IMR-90 (cell line): ENCODE measurements around the gene NCOA3. TPM values are rescaled to one million over a fixed set of nuclear protein-coding genes. Genes with fewer than 3 reads are reported as not detected.

Source experiments
- ATAC-seq: fragments of 200-7000 bp; cut with Tn5 transposase; 2 replicates; pipeline ENCODE4 v1.9.1; 2020; ENCODE audit warnings: low read depth, mild to moderate bottlenecking, moderate library complexity
- BruUV-seq: library from RNA; stranded (reverse); fragments of 400-500 nt; replicated peaks from 2 replicates; lab custom pipeline; 2021; lab: Mats Ljungman, UMichigan
- CTCF ChIA-PET: fragments of 300-600 bp; formaldehyde crosslinking; extraction: SDS; loops from one replicate; lab custom pipeline; 2021; ENCODE audit warnings: antibody characterized with exemption; lab: Yijun Ruan, JAX
- POLR2A ChIA-PET: fragments of 300-600 bp; sonication (Branson Sonifier 250); formaldehyde crosslinking; loops from one replicate; lab custom pipeline; 2022; ENCODE audit warnings: antibody characterized with exemption; ENCODE audit not compliant: unreplicated experiment; lab: Charles Lee
- DNase-seq: peaks from one replicate; pipeline ENCODE4 v3.0.0; 2013
- H2AFZ ChIP-seq: replicated peaks from 2 replicates; pipeline ENCODE3; 2013; ENCODE audit warnings: low read length, mild to moderate bottlenecking; ENCODE audit not compliant: poor library complexity
- H2AK5ac ChIP-seq: 2 replicates; pipeline ENCODE4 v1.6.1; 2013; ENCODE audit warnings: low read depth, low read length, inconsistent platforms
- H2AK9ac ChIP-seq: replicated peaks from 2 replicates; pipeline ENCODE3; 2013; ENCODE audit warnings: mild to moderate bottlenecking, low read depth, low read length, moderate library complexity; ENCODE audit not compliant: poor library complexity
- H2BK120ac ChIP-seq: 2 replicates; pipeline ENCODE4 v1.6.1; 2013; ENCODE audit warnings: low read depth, low read length, inconsistent platforms
- H2BK15ac ChIP-seq: 3 replicates; pipeline ENCODE4 v1.6.1; 2013; ENCODE audit warnings: low read depth, low read length, inconsistent platforms
- H2BK20ac ChIP-seq: 2 replicates; pipeline ENCODE4 v1.6.1; 2013; ENCODE audit warnings: low read depth, mild to moderate bottlenecking, inconsistent platforms, low read length, moderate library complexity
- H2BK5ac ChIP-seq: 2 replicates; pipeline ENCODE4 v1.6.1; 2013; ENCODE audit warnings: mild to moderate bottlenecking, low read depth, low read length, inconsistent platforms; ENCODE audit not compliant: poor library complexity, severe bottlenecking
- H3K14ac ChIP-seq: replicated peaks from 2 replicates; pipeline ENCODE4 v1.6.1; 2013; ENCODE audit warnings: low read depth, low read length, inconsistent platforms
- H3K18ac ChIP-seq: 2 replicates; pipeline ENCODE4 v1.6.1; 2013; ENCODE audit warnings: low read depth, low read length, control low read depth
- H3K23ac ChIP-seq: 2 replicates; pipeline ENCODE4 v1.6.1; 2013; ENCODE audit warnings: low read depth, low read length, inconsistent platforms
- H3K27ac ChIP-seq: 2 replicates; pipeline ENCODE4 v1.5.1; 2013; ENCODE audit warnings: mild to moderate bottlenecking, control low read depth, low read length; ENCODE audit not compliant: insufficient read depth
- H3K27me3 ChIP-seq: 2 replicates; pipeline ENCODE4 v1.6.1; 2013; ENCODE audit warnings: low read length; ENCODE audit not compliant: control insufficient read depth, insufficient read depth
- H3K36me3 ChIP-seq: 2 replicates; pipeline ENCODE4 v1.6.1; 2013; ENCODE audit warnings: low read length, mixed read lengths; ENCODE audit not compliant: control insufficient read depth, insufficient read depth
- H3K4ac ChIP-seq: 2 replicates; pipeline ENCODE4 v1.6.1; 2013; ENCODE audit warnings: low read depth, low read length, inconsistent platforms
- H3K4me1 ChIP-seq: 2 replicates; pipeline ENCODE4 v1.6.1; 2013; ENCODE audit warnings: low read length, mixed read lengths; ENCODE audit not compliant: control insufficient read depth, insufficient read depth
- H3K4me2 ChIP-seq: 2 replicates; pipeline ENCODE4 v1.6.1; 2013; ENCODE audit warnings: low read depth, mild to moderate bottlenecking, control low read depth, low read length, moderate library complexity
- H3K4me3 ChIP-seq: 2 replicates; pipeline ENCODE4 v1.5.1; 2013; ENCODE audit warnings: low read depth, mild to moderate bottlenecking, control low read depth, low read length, moderate library complexity; ENCODE audit not compliant: insufficient read depth
- H3K56ac ChIP-seq: 2 replicates; pipeline ENCODE4 v1.6.1; 2013; ENCODE audit warnings: low read length, inconsistent platforms; ENCODE audit not compliant: insufficient read depth; ENCODE audit errors: extremely low read depth
- H3K79me1 ChIP-seq, 2 experiments: 2 replicates each; pipeline ENCODE4 v1.6.1; 2013; ENCODE audit warnings: low read length in 2 of 2, inconsistent platforms in 1 of 2, low read depth in 1 of 2
- H3K9ac ChIP-seq: 2 replicates; pipeline ENCODE4 v1.6.1; 2013; ENCODE audit warnings: low read depth, low read length, control low read depth
- H3K9me1 ChIP-seq: 2 replicates; pipeline ENCODE4 v1.6.1; 2013; ENCODE audit warnings: low read length, inconsistent platforms; ENCODE audit not compliant: insufficient read depth
- H3K9me3 ChIP-seq: 2 replicates; pipeline ENCODE4 v1.6.1; 2013; ENCODE audit warnings: low read length; ENCODE audit not compliant: control insufficient read depth, insufficient read depth
- H4K20me1 ChIP-seq: 2 replicates; pipeline ENCODE4 v1.6.1; 2013; ENCODE audit warnings: low read length, inconsistent platforms; ENCODE audit not compliant: insufficient read depth
- H4K5ac ChIP-seq: 2 replicates; pipeline ENCODE4 v1.6.1; 2013; ENCODE audit warnings: mild to moderate bottlenecking, low read depth, low read length, control low read depth
- H4K8ac ChIP-seq, 2 experiments: 2 replicates each; pipeline ENCODE4 v1.6.1; 2013; ENCODE audit warnings: low read depth in 2 of 2, low read length in 2 of 2, control low read depth in 1 of 2, inconsistent platforms in 1 of 2
- H4K91ac ChIP-seq: 2 replicates; pipeline ENCODE4 v1.6.1; 2013; ENCODE audit warnings: low read depth, low read length, inconsistent platforms; ENCODE audit not compliant: insufficient read depth
- BHLHE40 ChIP-seq: fragments of 150-350 bp; IDR thresholded peaks from 2 replicates; pipeline ENCODE4 v1.6.1; 2016; ENCODE audit warnings: mild to moderate bottlenecking, low read depth, low read length
- CEBPB ChIP-seq: IDR thresholded peaks from 2 replicates; pipeline ENCODE4 v1.6.1; 2012; ENCODE audit warnings: low read depth, low read length, improper control_type of control experiment
- CHD1 ChIP-seq: IDR thresholded peaks from 2 replicates; pipeline ENCODE4 v1.6.1; 2012; ENCODE audit warnings: low read depth, low read length, improper control_type of control experiment
- FOS ChIP-seq: fragments of 150-350 bp; IDR thresholded peaks from 2 replicates; pipeline ENCODE4 v1.6.1; 2016; ENCODE audit warnings: low read depth, low read length
- MXI1 ChIP-seq: IDR thresholded peaks from 2 replicates; pipeline ENCODE4 v1.6.1; 2012; ENCODE audit warnings: low read depth, mild to moderate bottlenecking, low read length, moderate library complexity, borderline replicate concordance
- RAD21 ChIP-seq: IDR thresholded peaks from 2 replicates; pipeline ENCODE4 v1.6.1; 2012; ENCODE audit warnings: low read length, improper control_type of control experiment
- SMC3 ChIP-seq: fragments of 150-350 bp; IDR thresholded peaks from 2 replicates; pipeline ENCODE4 v1.6.1; 2016; ENCODE audit warnings: low read depth, mild to moderate bottlenecking, antibody characterized with exemption, low read length, moderate library complexity
- WGBS, 2 experiments: methylation state at CpG; one replicate each; pipeline versions ENCODE4 v1.1.5 to v1.1.7; 2013; ENCODE audit warnings: missing lambda C conversion rate in 2 of 2; ENCODE audit not compliant: insufficient read length in 1 of 2; ENCODE audit errors: extremely low coverage in 2 of 2; 5-methylcytosine and 5-hydroxymethylcytosine counted together
- dilution Hi-C: fragments of 300-500 bp; cut with HindIII; formaldehyde crosslinking; loops from one replicate; pipeline ENCODE4 v1.14.3; 2018; ENCODE audit warnings: low sequenced_read_pairs; ENCODE audit not compliant: unreplicated experiment
- in situ Hi-C: fragments of 300-500 bp; cut with MboI; formaldehyde crosslinking; loops from 3 replicates; pipeline ENCODE4 v1.14.3; 2019; ENCODE audit warnings: low sequenced_read_pairs, inconsistent platforms, mixed read lengths
- intact Hi-C: fragments of 100-400 bp; cut with micrococcal nuclease; formaldehyde crosslinking; loops from 2 replicates; pipeline ENCODE4 v1.10.0; 2022
- polyA plus RNA-seq, 3 experiments: library from polyadenylated mRNA; depleted of rRNA; stranded (reverse); fragments of >200 nt; gene quantifications; 2 replicates each; pipeline ENCODE4 v1.2.3, GENCODE V29; 2012; ENCODE audit warnings: low replicate concordance in 1 of 3
- total RNA-seq: library from RNA; depleted of rRNA; stranded (reverse); fragments of >200 nt; gene quantifications from 2 replicates; pipeline ENCODE4 v1.2.3, GENCODE V29; 2012
- TF ChIP-seq, protein P1 (sequence below): conservative IDR thresholded peaks from 2 replicates; pipeline ENCODE4 v1.5.1; 2012; ENCODE audit warnings: mild to moderate bottlenecking, low read depth, low read length, improper control_type of control experiment

Gene NCOA3
- total and polyA plus RNA-seq, 2 of the 4 experiments (the other 2 are of a cell fraction), result 8.8 to 29.0 TPM

GRCh38 chr20:47705497-47705856 lies 203.8 kb downstream of the NCOA3 start:
- Histone ChIP-seq H2BK15ac (no peak overlapping the region), H2AK5ac (no peak overlapping the region), H3K4me3 (no peak overlapping the region), H4K91ac (no peak overlapping the region), H3K79me1 (no peaks in the 10 kb centered on the region), H4K8ac (no peak overlapping the region), H3K14ac (no peak overlapping the region), H3K27ac (no peak overlapping the region), H4K20me1 (no peaks in the 10 kb centered on the region), H3K36me3 (no peaks in the 10 kb centered on the region), H3K18ac (no peak overlapping the region), H3K27me3 (peaks cover 2% of the 10 kb centered on the region), H2AFZ (no peak overlapping the region), H2BK20ac (no peak overlapping the region), H4K5ac (no peak overlapping the region), H3K4ac (no peak overlapping the region), H2BK120ac (no peak overlapping the region), H2BK5ac (no peak overlapping the region), H3K23ac (no peak overlapping the region), H3K9me3 (no peaks in the 10 kb centered on the region), H3K9me1 (no peaks in the 10 kb centered on the region), H2AK9ac (no peak overlapping the region), H3K4me1 (no peaks in the 10 kb centered on the region), H3K9ac (no peak overlapping the region), H3K4me2 (no peak overlapping the region), H3K56ac (no peak overlapping the region)
- dilution Hi-C loops, result no loop called here
- BruUV-seq, result no TSS peak
- intact Hi-C loops, result no loop called here
- ChIA-PET POLR2A (no interaction called here), CTCF (no interaction called here)
- in situ Hi-C loops, result no loop called here
- DNase-seq, result no peak
- ATAC-seq, result no peak
- TF ChIP-seq RAD21 (no peak), CEBPB (no peak), FOS (no peak), SMC3 (no peak), MXI1 (no peak), BHLHE40 (no peak), CHD1 (no peak)
- TF ChIP-seq, protein P1, sequence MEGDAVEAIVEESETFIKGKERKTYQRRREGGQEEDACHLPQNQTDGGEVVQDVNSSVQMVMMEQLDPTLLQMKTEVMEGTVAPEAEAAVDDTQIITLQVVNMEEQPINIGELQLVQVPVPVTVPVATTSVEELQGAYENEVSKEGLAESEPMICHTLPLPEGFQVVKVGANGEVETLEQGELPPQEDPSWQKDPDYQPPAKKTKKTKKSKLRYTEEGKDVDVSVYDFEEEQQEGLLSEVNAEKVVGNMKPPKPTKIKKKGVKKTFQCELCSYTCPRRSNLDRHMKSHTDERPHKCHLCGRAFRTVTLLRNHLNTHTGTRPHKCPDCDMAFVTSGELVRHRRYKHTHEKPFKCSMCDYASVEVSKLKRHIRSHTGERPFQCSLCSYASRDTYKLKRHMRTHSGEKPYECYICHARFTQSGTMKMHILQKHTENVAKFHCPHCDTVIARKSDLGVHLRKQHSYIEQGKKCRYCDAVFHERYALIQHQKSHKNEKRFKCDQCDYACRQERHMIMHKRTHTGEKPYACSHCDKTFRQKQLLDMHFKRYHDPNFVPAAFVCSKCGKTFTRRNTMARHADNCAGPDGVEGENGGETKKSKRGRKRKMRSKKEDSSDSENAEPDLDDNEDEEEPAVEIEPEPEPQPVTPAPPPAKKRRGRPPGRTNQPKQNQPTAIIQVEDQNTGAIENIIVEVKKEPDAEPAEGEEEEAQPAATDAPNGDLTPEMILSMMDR, result no peak
- WGBS, 2 experiments, result no CpG with 5 or more reads among the region's 7 CpGs
